Left lung (tissue), 10 donors: ENCODE data around the gene TNP1. TPM values are rescaled to one million over a fixed set of nuclear protein-coding genes. Genes with fewer than 3 reads are reported as not detected.

ENCODE experiments used
- ATAC-seq: fragments of 200-7000 bp; cut with Tn5 transposase; one replicate; pipeline ENCODE4 v1.9.1; 2020; ENCODE audit warnings: moderate library complexity
- DNase-seq, 4 donors: peaks; one replicate each; pipeline ENCODE4 v3.0.0-alpha.2; 2013 to 2020
- H3K27ac ChIP-seq, 2 donors: fragments of 200-600 bp; sonication (generic) in 1 of 2; one replicate each; pipeline versions ENCODE4 v1.5.0 to v1.8.0; 2020 to 2021
- H3K27me3 ChIP-seq, 2 donors: fragments of 200-600 bp; sonication (generic) in 1 of 2; one replicate each; pipeline versions ENCODE4 v1.5.0 to v1.8.0; 2020 to 2021
- H3K36me3 ChIP-seq, 2 donors: fragments of 200-600 bp; sonication (generic) in 1 of 2; one replicate each; pipeline versions ENCODE4 v1.5.0 to v1.8.0; 2020 to 2021
- H3K4me1 ChIP-seq, 2 donors: fragments of 200-600 bp; one replicate each; pipeline ENCODE4 v1.8.0; 2021
- H3K4me3 ChIP-seq, 2 donors: fragments of 200-600 bp; sonication (generic) in 1 of 2; one replicate each; pipeline versions ENCODE4 v1.5.0 to v1.8.0; 2020 to 2021; ENCODE audit warnings: mild to moderate bottlenecking in 1 of 2
- H3K9me3 ChIP-seq, 2 donors: fragments of 200-600 bp; sonication (generic) in 1 of 2; one replicate each; pipeline versions ENCODE4 v1.5.0 to v1.8.0; 2020 to 2021
- intact Hi-C, 2 donors: fragments of 100-400 bp; cut with DNase I; formaldehyde crosslinking; loops; one replicate each; pipeline versions ENCODE4 v1.11.2 to v1.14.2; 2022
- polyA plus RNA-seq, 6 donors: library from polyadenylated mRNA; unstranded; fragments of 120-200 nt; gene quantifications; one replicate each; pipeline ENCODE4 v1.2.1, GENCODE V29; 2013; ENCODE audit not compliant: insufficient read length in 6 of 6
- total RNA-seq, 2 donors: library from RNA; stranded (reverse); fragmentation: NEBNext Ultra II Directional; extraction: Animal tissue kit (Norgen Biotek cat#: 25700); gene quantifications; one replicate each; pipeline ENCODE4 v1.2.1, GENCODE V29; 2021
- TF ChIP-seq, protein P1 (sequence below), 2 donors: fragments of 200-600 bp; sonication (generic) in 1 of 2; IDR thresholded peaks; one replicate each; pipeline versions ENCODE4 v1.5.0 to v1.8.0; 2021; ENCODE audit warnings: antibody characterized with exemption in 2 of 2
- donor health status: DM: no; HTN: yes; CAD: no.
- donor health status: DM: no; HTN: no; CAD: no.

TNP1 gene
- total and polyA plus RNA-seq, 8 donors: not detected

DNA sequence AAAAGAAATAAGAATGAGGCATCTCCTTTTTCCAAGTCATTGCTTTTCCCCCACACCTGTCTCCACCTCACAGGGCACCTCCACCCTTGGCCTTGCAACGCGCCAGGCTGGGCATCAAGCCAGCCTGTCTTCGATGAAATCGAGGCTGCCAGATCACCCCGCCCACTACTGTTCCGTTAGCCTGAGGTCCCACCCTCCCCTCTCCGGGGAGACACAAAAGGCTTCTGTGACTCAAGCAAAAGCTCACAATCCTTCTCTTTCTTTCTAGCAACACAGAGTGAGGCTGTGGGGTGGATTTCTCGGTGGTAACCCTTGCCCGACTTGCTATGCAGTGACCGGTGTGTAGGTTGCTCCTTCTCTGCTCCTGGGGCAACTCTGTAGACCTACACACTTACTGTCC, 9.9 kb downstream of the TNP1 start:
- no peaks in the 10 kb centered on the region for H3K27me3 ChIP-seq
- TF ChIP-seq, protein P1, sequence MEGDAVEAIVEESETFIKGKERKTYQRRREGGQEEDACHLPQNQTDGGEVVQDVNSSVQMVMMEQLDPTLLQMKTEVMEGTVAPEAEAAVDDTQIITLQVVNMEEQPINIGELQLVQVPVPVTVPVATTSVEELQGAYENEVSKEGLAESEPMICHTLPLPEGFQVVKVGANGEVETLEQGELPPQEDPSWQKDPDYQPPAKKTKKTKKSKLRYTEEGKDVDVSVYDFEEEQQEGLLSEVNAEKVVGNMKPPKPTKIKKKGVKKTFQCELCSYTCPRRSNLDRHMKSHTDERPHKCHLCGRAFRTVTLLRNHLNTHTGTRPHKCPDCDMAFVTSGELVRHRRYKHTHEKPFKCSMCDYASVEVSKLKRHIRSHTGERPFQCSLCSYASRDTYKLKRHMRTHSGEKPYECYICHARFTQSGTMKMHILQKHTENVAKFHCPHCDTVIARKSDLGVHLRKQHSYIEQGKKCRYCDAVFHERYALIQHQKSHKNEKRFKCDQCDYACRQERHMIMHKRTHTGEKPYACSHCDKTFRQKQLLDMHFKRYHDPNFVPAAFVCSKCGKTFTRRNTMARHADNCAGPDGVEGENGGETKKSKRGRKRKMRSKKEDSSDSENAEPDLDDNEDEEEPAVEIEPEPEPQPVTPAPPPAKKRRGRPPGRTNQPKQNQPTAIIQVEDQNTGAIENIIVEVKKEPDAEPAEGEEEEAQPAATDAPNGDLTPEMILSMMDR (IDR thresholded peaks at IDR 0.05): no peak
- no peak overlapping the region for H3K4me3 ChIP-seq
- no peak for DNase-seq
- intact Hi-C loops: no loop called here
- ATAC-seq: no peak
- no peaks in the 10 kb centered on the region for H3K4me1 ChIP-seq
- H3K27ac ChIP-seq: no peak overlapping the region
- H3K9me3 ChIP-seq: no peaks in the 10 kb centered on the region
- H3K36me3 ChIP-seq: no peaks in the 10 kb centered on the region

DNA sequence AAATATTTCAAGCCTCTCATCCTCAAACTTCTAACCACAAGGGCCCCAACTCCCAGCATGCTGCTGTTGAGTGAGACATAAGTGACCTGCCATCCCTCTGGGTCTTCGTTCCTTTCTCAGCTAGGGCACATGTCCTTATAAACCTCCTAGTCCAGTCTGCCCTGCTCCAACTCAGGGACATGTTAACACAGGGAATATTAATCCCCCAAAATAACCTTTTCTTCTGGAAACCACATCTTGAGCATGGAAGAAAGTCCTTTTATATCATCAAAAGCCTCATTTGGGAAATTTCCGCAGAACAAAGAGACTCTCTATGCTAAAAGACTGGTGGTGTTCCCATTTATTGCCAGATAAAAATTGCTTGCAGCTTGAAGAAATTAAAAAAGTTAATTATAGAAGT, 14.4 kb downstream of the TNP1 start:
- intact Hi-C loops: no loop called here
- Histone ChIP-seq H3K4me1 (no peaks in the 10 kb centered on the region), H3K36me3 (no peaks in the 10 kb centered on the region), H3K27me3 (no peaks in the 10 kb centered on the region), H3K27ac (no peak overlapping the region), H3K4me3 (no peak overlapping the region), H3K9me3 (no peaks in the 10 kb centered on the region)
- TF ChIP-seq, protein P1 (IDR thresholded peaks at IDR 0.05): no peak
- ATAC-seq (no peak), DNase-seq (no peak)

DNA sequence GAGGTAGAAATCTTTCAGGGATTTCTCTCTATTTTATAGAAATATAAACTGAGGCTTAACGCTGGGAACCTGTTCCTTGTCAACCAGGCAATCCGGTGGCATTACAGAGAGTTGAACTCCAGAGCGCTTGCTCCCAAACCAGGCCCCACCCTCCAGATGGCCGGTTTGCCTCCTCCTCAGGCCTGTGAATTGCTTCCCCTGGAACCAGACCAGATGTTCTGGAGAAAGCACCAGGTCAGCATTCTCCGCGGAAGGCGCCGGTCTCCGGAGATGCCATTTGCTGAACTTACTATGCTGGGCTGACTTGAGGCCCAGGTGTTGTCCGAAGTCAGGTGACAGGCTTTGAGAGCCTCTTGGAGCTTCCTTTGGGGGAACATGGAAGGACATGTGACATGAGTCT, 17.2 kb downstream of the TNP1 start:
- Histone ChIP-seq H3K4me3 (no peak overlapping the region), H3K36me3 (no peaks in the 10 kb centered on the region), H3K9me3 (no peaks in the 10 kb centered on the region), H3K27me3 (no peaks in the 10 kb centered on the region), H3K27ac (no peak overlapping the region), H3K4me1 (no peaks in the 10 kb centered on the region)
- TF ChIP-seq, protein P1 (IDR thresholded peaks at IDR 0.05): no peak
- DNase-seq (no peak), ATAC-seq (no peak)
- intact Hi-C loops: no loop called here

DNA sequence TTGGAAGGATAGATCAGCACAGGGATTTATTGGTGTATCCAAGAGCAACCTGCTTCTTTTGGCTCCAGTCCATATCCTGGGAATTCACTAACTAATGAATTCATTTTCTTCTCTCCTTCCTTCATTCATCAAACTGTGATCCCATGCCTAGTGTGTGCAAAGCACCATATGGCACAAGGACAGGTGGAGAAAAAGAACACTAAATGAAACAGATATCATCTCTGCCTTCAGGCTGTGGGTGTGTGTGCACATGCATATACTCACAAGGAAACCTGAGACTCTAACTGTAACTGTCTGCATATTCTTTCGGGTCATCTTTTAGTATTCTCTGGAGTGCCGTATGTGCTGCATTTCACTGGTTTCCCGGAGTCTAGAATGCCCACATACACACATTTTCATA, 20.2 kb downstream of the TNP1 start:
- no peaks in the 10 kb centered on the region for H3K36me3 ChIP-seq
- H3K27ac ChIP-seq: no peak overlapping the region
- H3K27me3 ChIP-seq: no peaks in the 10 kb centered on the region
- TF ChIP-seq, protein P1 (IDR thresholded peaks at IDR 0.05): no peak
- ATAC-seq (no peak), DNase-seq (no peak)
- H3K4me3 ChIP-seq: no peak overlapping the region
- no peaks in the 10 kb centered on the region for H3K4me1 ChIP-seq
- H3K9me3 ChIP-seq: no peaks in the 10 kb centered on the region
- intact Hi-C loops: no loop called here

DNA sequence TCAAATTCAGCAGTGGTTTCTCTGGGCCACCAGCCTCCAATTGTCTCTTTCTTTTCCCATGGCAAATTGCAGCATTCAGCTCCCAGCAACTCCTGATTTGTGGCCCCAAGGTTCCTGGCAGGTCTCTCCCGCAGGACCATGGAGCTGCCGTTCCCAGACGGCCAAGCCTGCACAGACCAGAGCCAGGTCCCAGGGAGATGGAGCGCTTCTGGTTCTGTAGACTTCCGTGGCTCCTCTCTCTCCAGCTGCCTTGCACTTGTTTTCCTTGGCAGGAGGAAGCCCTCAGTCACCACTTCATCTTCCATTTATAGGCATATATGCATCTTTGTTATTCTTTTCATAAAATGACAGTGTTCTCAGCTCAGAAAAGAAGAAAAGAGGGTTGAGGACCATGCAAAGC, 21.7 kb downstream of the TNP1 start:
- H3K27me3 ChIP-seq: no peaks in the 10 kb centered on the region
- no peak overlapping the region for H3K27ac ChIP-seq
- no peaks in the 10 kb centered on the region for H3K36me3 ChIP-seq
- no peak overlapping the region for H3K4me3 ChIP-seq
- ATAC-seq (no peak), DNase-seq (peak in 2 of 4 donors; percentile 26 to 51)
- no peaks in the 10 kb centered on the region for H3K9me3 ChIP-seq
- TF ChIP-seq, protein P1 (IDR thresholded peaks at IDR 0.05): no peak
- no peaks in the 10 kb centered on the region for H3K4me1 ChIP-seq
- intact Hi-C loops: no loop called here
